ENCODE measurements around the gene KCNB1.
"Not testable (repeated sequence)": the region's sequence is repeated elsewhere in the genome, so short reads cannot be mapped to it uniquely, and the experiment has no call there.

Gene KCNB1

DNA sequence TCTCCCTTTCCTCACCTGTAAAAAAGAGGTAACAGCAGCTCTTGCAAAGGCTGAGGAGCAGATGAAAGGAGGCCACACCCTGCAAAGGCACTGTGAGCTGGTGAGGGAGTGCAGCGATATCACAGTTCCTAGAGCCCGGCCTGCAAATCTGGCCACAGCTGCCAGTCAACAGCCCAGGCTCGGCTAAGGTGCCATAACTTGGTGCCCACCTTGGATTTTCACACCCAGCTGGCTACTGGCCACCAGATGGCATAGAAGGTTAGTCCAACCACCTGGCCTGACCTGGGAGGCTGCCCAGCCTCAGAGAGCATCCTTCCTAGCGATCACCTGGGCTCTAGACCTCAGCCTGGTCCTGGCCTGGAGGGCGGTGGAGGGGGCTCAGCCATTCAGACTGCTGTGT, 46.8 kb downstream of the KCNB1 start:
- no peak for DNase-seq (ENCODE audit: low read depth)

DNA sequence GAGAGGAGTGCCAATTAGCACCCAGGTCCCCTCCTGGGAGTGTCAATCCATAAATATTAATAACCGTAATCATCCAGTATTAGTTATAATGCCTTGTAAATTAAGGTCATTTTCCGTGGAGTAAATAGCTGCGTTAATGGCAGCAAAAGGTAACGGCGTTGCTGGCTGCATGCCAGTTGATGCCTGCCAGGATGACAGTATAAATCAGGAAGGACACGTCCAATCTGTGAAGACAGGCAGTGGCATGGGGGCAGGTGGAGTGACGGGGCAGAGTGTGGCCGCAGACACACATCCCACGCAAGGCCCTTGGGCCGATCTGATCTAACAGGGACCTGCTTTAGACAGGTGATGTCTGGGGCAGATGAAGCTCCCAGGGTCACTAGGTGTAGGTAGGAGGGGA, 49.1 kb downstream of the KCNB1 start:
- DNase-seq (ENCODE audit: low read depth) = no peak

DNA sequence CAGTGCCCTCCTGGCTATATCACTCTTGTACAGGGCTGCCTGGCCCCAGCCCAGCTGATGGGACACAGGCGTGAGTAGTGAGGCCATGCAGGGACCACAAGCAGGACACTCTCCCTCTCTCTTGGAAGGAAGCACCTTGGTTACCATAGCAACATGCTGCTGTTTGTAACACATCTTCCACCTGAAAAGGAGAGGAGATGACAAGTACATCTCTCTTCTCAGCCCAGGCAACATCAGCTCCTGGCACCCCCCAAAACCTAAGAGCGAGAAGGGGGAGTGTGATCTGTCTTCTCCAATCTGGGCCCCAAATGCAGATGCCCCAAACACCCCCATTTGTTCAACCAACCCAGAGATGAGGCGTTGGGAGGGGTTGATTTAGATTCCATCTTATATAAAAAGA, 49.9 kb downstream of the KCNB1 start:
- no peak for DNase-seq (ENCODE audit: low read depth)

DNA sequence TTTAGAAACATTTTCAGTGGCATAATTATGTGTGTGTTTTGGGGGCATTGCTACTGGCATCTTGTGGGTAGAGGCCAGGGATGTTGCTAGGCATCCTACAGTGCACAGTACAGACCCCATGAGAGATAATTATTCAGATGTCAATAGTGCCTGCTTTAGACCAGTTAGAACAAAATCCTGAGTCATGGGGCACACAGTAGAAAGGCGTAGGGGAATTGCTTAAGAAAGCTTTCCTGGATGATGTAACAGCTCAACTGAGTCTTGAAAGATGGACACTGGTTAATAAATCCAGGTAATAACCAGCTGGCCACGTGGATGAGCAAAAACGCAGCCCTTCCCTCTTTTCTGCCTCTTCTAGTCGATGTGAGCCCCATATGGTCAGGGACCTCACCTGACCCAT, 51.1 kb downstream of the KCNB1 start:
- no peak for DNase-seq (ENCODE audit: low read depth)

DNA sequence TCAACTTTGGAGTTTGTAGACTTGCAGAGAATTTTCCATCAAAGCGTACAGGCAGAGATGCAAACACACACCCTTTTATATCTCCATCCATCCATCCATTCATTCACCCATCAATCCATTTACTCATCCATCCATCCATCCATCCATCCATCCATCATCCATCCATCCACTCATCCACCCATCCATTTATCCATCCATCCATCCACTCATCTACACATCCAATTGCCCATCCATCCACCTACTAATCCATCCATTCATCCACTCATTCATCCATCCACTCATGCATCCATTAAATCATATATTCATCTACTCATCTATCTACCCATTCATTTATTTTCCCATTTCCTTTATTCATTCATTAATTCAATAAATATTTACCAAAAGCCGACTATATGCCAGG, 52.1 kb downstream of the KCNB1 start:
- no peak for DNase-seq (ENCODE audit: low read depth)

DNA sequence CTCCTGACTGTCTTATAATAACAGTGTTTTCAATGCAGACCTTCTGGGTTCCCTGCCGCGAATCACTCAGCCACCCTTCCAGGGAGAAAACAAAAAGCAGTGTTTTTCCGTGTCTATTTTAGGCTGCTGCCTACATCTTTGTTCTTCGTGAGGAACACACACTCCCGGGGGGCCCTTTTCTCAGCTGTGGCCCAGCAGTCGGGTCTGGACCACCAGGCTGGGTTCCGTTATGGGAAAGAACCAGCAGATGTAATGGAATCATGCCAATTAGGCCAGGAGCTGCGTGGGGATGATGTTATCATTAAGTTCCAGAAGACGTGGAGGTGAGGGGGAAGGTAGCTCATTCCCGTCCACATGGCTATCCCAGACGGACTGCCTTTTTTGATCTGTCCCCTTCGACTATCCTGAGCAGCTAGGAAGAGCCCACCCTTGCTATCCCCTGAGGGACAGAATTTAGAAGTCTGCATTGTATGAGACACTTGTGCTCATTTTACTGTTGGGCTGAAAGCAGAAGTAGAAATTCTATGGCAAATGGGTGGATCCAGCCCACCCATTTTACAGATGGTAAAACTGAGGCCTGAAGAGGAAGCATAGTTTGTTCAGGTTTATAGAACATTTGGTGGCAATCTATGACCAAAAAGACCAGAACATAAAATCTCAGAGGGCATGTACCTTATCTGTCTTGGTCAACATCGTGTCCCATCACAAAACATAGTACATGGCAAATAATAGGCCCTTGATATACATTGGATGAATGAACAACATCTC, 54.5 kb downstream of the KCNB1 start:
- no peak for DNase-seq (ENCODE audit: low read depth)

DNA sequence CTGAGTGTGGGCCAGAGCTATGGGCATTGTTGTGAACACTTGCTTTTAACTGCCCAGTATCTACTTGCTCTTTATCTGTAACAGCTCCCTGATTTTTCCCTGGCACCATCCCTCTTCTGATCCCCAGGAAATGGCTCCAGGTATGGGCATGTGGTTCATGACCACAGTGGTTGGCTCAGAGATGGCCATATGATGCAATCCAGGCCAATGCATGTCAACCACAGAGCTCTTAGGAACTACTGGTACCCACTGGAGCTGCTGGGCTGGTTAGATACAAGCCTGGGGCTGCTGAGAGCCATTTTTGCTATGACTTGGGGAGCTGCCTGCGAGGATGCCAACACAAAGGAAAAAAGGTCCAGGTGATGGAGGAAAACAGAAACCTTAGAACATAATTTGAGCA, 55.6 kb downstream of the KCNB1 start:
- DNase-seq (ENCODE audit: low read depth) = no peak

DNA sequence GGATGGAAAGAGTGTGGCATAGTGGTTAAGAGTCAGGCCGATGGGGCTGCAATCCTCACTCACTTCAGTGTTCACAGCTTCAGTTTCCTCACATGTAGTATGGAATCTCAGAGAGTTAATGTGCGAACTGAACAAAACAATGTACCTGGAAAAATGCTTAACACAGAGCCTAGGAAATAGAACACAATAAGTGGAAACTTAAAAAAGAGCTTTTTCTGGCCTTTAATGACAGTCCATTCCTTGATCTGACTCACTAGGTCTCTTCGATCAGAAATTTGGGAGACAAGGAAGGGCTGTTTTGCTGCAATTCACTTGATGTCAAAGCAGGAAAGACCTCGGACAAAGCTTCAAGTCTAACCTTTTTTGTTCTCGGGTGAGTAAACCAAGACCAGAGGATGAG, 56.1 kb downstream of the KCNB1 start:
- no peak for DNase-seq (ENCODE audit: low read depth)

DNA sequence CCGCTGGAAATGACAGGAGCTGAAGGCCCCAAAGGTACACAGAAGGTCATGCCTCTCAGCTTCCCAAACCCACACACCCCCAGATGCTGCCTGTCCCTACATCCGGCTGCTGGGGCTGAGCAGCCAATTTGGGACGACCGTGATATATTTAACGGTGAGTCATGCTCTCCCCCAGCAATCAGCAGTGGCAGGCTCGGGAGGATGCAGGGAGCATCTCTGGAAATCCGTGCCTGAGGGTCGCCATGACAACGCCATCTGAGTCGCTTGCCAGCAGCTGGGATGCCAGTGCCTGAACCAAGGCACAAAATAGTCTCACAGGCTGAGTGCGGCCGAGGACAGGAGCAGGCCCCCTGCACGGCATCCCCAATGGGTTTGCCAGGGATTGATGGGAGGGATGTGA, 57.9 kb downstream of the KCNB1 start:
- DNase-seq (ENCODE audit: low read depth) = no peak

DNA sequence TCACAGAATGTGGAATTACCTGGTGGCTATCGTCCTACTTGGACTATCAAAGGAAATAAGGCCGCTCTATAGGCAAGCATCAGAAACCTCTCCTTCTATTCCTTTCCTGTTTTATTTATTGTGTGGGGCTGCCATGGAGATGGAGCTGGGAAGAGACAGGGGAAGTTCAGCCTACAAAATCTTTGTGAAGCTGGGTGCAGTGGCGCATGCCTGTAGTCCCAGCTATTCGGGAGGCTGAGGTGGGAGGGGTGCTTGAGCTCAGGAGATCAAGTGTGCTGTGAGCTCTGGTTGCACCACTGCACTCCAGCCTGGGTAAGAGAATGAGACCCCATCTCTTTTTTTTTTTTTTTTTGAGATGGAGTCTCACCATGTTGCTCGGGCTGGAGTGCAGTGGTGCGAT, 60.3 kb downstream of the KCNB1 start:
- no peak for DNase-seq (ENCODE audit: low read depth)

DNA sequence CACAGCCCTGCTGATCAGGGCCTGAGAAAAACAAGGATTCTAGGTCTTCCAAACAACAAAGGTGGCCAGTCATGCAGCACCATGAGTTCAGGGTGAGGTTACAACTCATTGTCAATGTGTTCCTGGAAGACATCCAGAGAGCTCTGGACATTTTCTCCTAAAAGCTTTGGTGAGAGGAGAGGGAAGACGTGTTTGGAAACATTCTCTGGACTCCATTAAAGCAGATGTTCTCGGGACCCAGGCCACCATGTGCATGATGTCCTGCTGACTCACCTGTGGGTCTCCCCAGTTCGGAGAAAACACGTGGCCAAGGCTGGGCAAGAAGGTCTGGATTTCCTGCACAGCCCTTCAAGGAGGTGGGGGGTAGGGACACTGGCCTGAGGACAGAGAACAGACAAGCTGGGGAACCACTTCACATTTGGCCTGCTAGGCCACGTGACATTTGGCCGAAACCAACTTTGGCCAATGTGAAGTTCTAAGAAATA, 61.6 kb downstream of the KCNB1 start:
- DNase-seq (ENCODE audit: low read depth) = no peak

DNA sequence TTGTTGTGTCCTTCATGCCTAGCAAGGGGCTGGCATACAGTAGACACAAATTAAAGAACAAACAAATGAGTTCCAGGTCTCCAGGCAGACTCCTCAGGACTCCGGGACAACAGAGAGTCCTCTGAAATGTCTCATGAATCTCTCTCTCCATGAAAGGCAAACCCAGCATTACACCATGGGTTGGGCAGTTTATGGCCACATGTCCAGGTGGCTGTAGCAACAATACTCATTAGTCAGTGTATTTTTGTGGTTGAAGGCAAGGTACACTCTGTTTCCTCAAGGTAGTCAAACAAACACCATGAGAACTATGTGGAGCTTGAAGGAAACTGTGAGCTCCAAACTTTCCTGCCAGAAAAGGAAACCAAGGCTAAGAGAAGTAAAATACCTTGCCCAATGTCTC, 62.2 kb downstream of the KCNB1 start:
- no peak for DNase-seq (ENCODE audit: low read depth)

DNA sequence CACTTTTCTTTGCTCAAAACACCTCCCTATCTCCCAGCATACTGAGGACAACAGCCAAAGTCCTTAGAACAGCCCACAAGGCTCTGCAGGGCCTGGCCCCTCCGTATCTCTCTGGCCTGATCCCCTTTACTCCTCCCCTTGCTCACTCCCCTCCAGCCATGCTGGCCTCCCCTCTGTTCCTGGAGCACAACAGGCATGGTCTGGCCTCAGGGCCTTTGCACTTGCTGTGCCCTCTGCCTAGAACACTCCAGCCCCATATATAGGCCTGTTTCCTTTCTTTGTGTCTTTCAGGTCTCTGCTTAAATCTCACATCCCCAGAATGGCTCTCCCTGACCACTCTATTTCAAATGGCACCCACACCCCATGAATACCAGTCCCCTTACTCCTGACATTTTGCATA, 62.7 kb downstream of the KCNB1 start:
- no peak for DNase-seq (ENCODE audit: low read depth)

DNA sequence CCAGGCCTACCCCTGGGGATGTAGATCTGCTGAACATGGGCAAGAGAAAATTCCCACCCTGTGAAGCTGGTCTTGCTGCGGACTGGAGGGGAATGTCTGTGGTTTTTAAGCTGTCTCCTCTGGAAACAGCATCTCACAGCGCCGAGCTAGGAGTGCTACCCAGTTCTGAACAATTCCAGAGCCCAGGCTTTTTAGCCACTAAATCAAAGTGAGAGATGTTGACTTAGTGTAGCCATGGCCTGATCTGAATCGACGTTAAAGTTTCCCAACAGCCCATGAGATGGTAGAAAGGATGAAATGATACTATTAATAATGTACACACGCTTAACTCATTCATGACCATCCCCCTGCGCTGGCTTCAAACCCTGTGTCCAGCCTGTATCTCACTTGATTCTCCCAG, 63.7 kb downstream of the KCNB1 start:
- no peak for DNase-seq (ENCODE audit: low read depth)

DNA sequence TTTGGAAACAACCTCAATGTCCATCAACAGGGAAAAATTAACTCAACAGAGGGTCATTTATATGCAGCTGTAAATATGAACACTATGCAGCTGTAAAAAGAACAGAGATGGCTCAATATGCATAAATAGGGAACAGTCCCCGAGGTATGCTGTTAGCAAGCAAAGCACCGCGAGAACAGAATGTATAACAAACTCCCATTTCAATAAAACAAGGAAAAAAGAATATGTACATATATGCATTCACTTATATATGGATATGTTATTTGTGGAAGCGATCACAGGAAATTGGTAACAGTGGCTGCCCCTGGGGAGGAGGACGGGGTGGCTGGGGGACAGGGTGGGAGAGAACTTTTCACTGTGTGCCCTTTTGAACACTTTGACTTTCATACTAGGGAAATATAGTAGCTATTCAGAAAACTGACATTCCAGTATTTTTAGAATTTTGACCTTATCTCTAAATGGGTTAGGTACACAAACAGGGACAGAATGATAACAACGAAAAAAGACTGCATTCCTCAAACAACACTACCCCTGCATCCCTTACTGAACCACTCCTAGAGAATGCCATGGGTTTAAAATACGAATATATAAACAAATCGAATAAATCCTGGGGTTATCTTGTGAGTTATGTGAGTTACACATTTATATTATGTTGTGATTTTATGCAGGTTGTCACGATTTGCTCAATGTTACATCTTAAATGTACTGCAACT, 64.5 kb downstream of the KCNB1 start:
- no peak for DNase-seq (ENCODE audit: low read depth)

DNA sequence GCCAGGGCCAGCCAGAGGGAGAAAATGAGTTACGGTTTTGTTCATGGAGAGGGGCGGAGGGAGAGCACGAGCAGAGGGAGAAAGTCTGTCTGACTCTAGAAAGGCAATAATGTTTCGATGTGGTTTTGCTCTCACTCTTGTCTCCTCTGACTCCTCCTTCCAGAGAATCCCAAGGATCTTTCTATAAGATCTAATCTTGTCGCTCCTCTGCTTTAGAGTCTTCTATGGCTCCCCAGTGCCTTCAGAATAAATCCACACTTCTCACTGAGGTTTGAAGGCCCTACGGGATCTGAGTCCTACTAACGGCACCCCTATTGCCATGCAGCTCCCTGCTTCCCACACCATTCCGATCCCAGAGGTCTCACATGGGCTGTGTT, 66.8 kb downstream of the KCNB1 start:
- no peak for DNase-seq (ENCODE audit: low read depth)

DNA sequence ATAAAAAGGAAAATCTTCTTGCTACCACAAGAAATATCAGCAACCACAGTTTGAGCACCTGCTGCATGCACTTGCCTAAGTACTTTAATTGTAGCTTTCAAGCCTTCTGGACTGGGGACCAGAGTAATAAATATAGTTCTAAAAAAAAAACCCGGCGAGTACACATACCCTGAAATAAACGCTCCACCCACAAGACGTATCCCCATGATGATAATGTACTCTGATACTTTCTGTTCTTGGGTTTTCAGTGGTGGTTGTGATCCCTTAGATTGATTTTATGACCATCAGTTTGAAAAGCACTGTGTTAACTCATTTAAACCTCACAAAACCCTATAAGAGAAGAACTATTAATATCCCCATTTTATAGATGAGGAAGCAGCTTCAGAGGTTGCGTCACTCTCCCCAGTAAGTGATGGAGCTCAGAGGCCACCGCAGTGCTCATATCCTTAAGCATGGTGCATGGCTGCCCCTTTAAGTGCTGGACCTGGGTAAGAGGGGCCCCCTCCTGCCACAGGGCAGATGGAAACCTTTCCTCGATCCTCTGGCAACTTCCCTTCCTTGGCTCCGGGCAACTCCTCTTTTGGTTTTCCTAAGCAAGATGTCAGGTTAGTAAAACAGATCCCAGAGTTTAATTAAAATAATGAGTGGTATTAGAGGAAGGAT, 67.3 kb downstream of the KCNB1 start:
- no peak for DNase-seq (ENCODE audit: low read depth)

DNA sequence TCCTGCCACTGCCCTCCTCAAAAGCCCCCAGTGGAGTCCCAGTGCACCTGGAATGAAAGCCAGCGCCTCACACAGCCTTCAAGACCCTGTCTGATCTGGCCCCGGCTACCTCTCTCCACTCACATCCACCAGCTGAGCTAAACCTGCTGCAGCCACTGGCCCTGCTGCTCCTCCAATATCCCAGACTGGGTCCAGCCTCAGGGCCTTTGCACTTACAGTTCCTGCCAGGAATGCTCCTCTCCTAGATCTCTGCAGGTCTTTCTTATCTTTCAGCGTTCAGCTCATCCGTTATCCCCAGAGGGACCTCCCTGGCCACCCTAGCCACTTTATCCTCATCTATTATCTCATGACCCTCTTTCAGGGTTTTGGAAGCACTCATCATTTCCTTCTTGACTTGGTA, 68.8 kb downstream of the KCNB1 start:
- DNase-seq (ENCODE audit: low read depth) = no peak

DNA sequence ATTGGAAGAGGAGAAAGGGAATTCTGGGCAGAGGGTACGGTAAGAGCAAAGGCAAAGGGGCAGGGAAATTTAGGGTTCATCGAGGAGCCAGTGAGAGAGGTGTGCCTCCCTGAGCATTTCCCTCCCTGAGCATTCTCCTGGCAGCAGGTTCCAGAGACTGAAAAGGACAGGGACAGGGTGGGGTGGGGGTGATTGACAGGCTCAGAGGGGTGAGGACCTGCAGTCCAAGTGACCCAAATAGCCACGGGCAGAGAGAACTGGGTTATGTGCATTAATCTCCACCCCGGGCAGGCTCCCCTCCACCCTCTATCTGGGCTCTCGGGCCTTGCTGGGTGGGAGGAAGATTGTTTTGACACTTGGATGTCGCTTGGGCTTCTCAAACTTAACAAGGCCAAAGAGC, 69.5 kb downstream of the KCNB1 start:
- DNase-seq (ENCODE audit: low read depth) = no peak

DNA sequence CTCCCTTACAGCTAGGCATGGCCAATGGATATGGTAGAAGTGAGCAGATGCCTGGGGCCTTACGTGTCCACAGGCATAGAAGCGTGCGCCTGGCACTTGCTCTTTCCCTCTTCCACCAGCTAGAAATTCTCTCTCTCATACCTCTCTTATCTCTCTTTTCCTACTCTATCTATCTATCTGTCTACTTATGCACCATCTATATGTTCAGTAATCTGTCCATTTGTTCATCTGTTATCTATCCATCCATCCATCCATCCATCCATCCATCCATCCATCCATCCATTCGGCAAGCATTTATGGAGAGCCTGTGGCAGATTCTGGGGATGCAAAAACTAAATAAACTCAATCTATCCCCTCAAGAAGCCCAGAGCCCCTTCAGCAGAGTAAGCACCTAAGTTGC, 70.2 kb downstream of the KCNB1 start:
- DNase-seq (ENCODE audit: low read depth) = no peak

DNA sequence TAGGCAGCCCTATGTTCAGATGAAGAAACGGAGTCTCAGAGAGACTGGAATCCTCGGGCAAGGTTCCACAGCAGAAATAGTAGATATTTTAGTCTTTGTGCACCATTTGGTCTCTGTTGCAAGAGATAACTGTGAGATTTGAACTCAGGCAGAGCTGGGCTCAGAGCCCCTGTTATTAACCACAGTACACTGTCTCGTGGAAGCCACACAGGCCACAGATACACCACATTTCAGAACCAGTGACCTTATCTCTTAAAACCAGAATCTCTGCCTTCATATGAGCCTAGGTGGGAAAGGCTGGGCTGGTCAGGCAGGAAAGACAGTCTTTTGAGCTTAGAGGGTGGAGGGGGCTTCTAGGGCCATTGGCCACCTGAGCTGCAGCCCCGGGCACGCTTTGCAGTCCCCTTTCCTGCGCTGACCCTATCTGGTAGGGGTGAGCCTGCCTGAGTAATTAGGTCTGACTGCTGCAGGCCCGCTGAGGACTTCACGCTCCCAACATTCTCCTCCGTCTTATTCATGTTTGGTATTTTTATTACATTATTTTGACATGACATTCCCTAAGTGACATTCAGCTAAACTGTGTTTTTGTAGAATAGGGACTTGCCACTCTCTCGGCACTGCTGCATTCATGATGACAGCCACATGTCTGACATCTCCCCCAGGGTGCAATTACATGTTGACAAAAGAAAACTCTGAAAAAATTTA, 71.1 kb downstream of the KCNB1 start:
- DNase-seq (ENCODE audit: low read depth) = no peak

DNA sequence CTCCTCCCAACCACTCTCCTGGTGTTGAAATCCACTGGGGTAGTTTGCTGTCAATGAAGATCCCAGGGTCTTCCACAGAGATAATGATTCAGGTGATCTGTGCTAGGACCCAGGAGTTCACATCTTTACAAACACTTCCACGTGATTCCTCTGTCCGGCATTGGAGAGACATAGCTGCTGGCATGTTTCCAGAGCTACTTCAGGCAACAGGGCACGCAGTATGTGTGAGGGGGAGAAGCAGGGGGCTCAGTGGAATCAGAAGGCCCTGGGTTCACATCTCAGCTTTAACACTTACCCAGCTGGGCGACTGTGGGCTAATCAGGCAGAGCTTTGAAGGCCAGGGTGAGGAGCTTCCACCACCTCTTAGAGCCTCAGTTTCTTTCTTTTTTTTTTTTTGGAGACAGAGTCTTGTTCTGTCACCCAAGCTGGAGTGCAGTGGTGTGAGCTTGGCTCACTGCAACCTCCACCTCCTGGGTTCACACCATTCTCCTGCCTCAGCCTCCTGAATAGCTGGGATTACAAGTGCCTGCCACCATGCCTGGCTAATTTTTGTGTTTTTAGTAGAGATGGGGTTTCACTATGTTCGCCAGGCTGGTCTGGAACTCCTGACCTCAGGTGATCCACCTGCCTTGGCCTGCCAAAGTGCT, 72.4 kb downstream of the KCNB1 start:
- DNase-seq (ENCODE audit: low read depth) = not testable (repeated sequence)

All from activated T-helper 9 cell treated with anti-CD3 and anti-CD28 coated beads, Interleukin-2, amount 50 U/mL, for 16 hours (primary cell).